T1000 (cell line): Measurements from ENCODE around the gene GBA3.
A peak's percentile ranks its signal among the peaks of the same experiment; 100 is the strongest.

ENCODE experiments used
- DNase-seq: peaks from one replicate; lab custom pipeline; 2025; ENCODE audit warnings: mixed read lengths; lab: John Stamatoyannopoulos, UW

The GBA3 gene

GRCh38 chr4:22695917-22696316 is 3.2 kb downstream of the GBA3 start:
- no peak for DNase-seq

GRCh38 chr4:22703912-22704311 is 11.2 kb downstream of the GBA3 start:
- DNase-seq: no peak

- DNase-seq: no peak
Observed at GRCh38 chr4:22707390-22707789, 14.7 kb downstream of the GBA3 start.

GRCh38 chr4:22708961-22709360 is 16.2 kb downstream of the GBA3 start:
- DNase-seq: no peak

GRCh38 chr4:22712105-22712504 is 19.4 kb downstream of the GBA3 start:
- DNase-seq: no peak

GRCh38 chr4:22712529-22712928 is 19.8 kb downstream of the GBA3 start:
- no peak for DNase-seq

GRCh38 chr4:22713841-22714240 is 21.1 kb downstream of the GBA3 start:
- no peak for DNase-seq

- no peak for DNase-seq
Observed at GRCh38 chr4:22719218-22719617, 26.5 kb downstream of the GBA3 start.

- DNase-seq: peak; percentile 23
Observed at GRCh38 chr4:22720091-22720490, 27.4 kb downstream of the GBA3 start.

GRCh38 chr4:22721204-22721603 is 28.5 kb downstream of the GBA3 start:
- no peak for DNase-seq

- DNase-seq: no peak
Observed at GRCh38 chr4:22730021-22730420, 37.3 kb downstream of the GBA3 start.

- no peak for DNase-seq
Observed at GRCh38 chr4:22733816-22734215, 41.1 kb downstream of the GBA3 start.

- no peak for DNase-seq
Observed at GRCh38 chr4:22736912-22737311, 44.2 kb downstream of the GBA3 start.

GRCh38 chr4:22739968-22740367 is 47.2 kb downstream of the GBA3 start:
- no peak for DNase-seq

GRCh38 chr4:22741744-22742143 is 49.0 kb downstream of the GBA3 start:
- no peak for DNase-seq

GRCh38 chr4:22743290-22743689 is 50.6 kb downstream of the GBA3 start:
- no peak for DNase-seq

GRCh38 chr4:22744478-22745062 is 51.8 kb downstream of the GBA3 start:
- DNase-seq: no peak

GRCh38 chr4:22745234-22745633 is 52.5 kb downstream of the GBA3 start:
- no peak for DNase-seq

- no peak for DNase-seq
Observed at GRCh38 chr4:22754116-22754515, 61.4 kb downstream of the GBA3 start.

GRCh38 chr4:22762548-22762947 is 69.8 kb downstream of the GBA3 start:
- no peak for DNase-seq

- no peak for DNase-seq
Observed at GRCh38 chr4:22764183-22764582, 71.4 kb downstream of the GBA3 start.

- no peak for DNase-seq
Observed at GRCh38 chr4:22766068-22766467, 73.3 kb downstream of the GBA3 start.

GRCh38 chr4:22778547-22779163 is 85.9 kb downstream of the GBA3 start:
- no peak for DNase-seq

GRCh38 chr4:22780317-22780716 is 87.6 kb downstream of the GBA3 start:
- DNase-seq: no peak
